Right lobe of liver (tissue), 4 donors: ENCODE data around the gene TIGD1.

Experiments
- POLR2A ChIP-seq: fragments of 450-650 bp; IDR thresholded peaks from one replicate; pipeline ENCODE4 v1.6.1; 2017; ENCODE audit warnings: antibody characterized with exemption, mild to moderate bottlenecking
- TF ChIP-seq, protein P1 (sequence below), 4 donors: fragments of 200-600 bp in 3 of 4; fragments of 450-650 bp in 1 of 4; IDR thresholded peaks; one replicate each; pipeline versions ENCODE4 v1.5.1 to v1.8.0; 2016 to 2022; ENCODE audit warnings: antibody characterized with exemption in 4 of 4, mild to moderate bottlenecking in 2 of 4
- donor health status: DM: no; HTN: no; CAD: no.
- donor health status: DM: no; HTN: no; CAD: no.
- donor health status: DM: no; HTN: yes; CAD: no.

DNA sequence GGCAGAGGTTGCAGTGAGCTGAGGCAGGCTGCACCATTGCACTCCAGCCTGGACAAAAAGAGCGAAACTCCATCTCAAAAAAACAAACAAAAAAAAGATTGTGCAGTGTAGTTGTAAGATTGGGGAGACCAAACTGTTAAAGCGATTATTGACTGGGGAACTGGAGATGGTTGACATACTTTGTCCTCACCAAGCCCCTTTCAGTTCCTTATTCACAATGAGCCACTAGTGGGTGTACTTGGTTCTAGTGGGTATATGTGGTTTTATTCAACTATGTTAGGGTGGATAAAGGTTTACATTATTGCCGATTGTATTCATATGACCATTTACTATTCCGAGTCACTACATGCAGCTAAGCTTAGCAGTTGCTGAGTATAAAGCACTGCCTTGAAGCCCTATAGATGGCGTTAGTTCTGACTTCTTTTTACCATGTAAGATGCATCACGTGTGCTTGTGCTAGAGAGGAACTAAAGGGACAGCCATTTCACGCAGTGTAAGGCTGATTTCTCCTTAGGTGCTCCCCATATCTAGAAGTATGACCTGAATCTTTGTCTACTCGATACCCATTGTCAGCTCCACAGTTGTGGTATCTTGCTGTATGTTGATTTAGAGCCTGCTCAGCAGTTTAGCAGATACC, 12.3 kb upstream of the TIGD1 start:
- no peak for TF ChIP-seq POLR2A
- TF ChIP-seq, protein P1, sequence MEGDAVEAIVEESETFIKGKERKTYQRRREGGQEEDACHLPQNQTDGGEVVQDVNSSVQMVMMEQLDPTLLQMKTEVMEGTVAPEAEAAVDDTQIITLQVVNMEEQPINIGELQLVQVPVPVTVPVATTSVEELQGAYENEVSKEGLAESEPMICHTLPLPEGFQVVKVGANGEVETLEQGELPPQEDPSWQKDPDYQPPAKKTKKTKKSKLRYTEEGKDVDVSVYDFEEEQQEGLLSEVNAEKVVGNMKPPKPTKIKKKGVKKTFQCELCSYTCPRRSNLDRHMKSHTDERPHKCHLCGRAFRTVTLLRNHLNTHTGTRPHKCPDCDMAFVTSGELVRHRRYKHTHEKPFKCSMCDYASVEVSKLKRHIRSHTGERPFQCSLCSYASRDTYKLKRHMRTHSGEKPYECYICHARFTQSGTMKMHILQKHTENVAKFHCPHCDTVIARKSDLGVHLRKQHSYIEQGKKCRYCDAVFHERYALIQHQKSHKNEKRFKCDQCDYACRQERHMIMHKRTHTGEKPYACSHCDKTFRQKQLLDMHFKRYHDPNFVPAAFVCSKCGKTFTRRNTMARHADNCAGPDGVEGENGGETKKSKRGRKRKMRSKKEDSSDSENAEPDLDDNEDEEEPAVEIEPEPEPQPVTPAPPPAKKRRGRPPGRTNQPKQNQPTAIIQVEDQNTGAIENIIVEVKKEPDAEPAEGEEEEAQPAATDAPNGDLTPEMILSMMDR (IDR thresholded peaks at IDR 0.05), result no peak
